ENCODE results near the gene SLC23A2. TPM values are rescaled to one million over a fixed set of nuclear protein-coding genes. Genes with fewer than 3 reads are reported as not detected.

Gene SLC23A2
- total RNA-seq, 1 experiment from 2014 or later = 14.6 TPM

DNA sequence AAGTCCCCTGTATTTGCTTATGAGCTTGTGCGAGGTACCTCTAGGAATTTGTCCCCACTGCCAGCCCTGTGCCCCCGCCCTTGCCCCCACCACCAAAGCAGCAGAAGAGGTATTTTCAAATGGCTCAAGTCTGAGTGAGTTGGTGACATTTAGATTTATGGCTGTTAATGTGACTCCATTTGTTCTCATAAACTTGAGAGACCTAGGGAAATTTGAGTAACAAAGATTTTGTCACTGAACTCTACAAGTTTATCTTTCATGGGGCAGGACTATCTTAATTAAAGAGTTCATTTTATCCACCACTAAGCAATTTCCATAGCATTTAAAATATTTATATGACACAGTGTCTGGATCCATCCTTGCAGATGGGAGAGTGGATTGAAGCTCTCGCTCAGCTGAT is 171.1 kb downstream of the SLC23A2 start:
- Histone ChIP-seq H3K36me3 (ENCODE audit: control insufficient read depth, insufficient read depth, low read length) (no peaks in the 10 kb centered on the region), H3K4me3 (ENCODE audit: low read depth in 2 of 2, low read length in 2 of 2) (no peak overlapping the region), H3K27ac (ENCODE audit: low read length) (no peak overlapping the region), H3K4me1 (ENCODE audit: control insufficient read depth, insufficient read depth, low read length) (no peaks in the 10 kb centered on the region), H3K27me3 (ENCODE audit: control insufficient read depth, insufficient read depth, low read length) (no peaks in the 10 kb centered on the region), H3K9me3 (ENCODE audit: control insufficient read depth, insufficient read depth, low read depth, low read length) (no peaks in the 10 kb centered on the region)
- TF ChIP-seq POLR2AphosphoS5 (IDR thresholded peaks at IDR 0.05; ENCODE audit: low read depth, low read length) (no peak), TCF7L2 (IDR thresholded peaks at IDR 0.05; ENCODE audit: low read depth, low read length) (no peak), SIN3A (IDR thresholded peaks at IDR 0.05; ENCODE audit: borderline replicate concordance, insufficient read depth, low read depth, low read length) (no peak), REST (IDR thresholded peaks at IDR 0.05; ENCODE audit: insufficient read depth in 1 of 2, low read depth in 2 of 2, low read length in 1 of 2) (no peak)
- TF ChIP-seq, protein P1, sequence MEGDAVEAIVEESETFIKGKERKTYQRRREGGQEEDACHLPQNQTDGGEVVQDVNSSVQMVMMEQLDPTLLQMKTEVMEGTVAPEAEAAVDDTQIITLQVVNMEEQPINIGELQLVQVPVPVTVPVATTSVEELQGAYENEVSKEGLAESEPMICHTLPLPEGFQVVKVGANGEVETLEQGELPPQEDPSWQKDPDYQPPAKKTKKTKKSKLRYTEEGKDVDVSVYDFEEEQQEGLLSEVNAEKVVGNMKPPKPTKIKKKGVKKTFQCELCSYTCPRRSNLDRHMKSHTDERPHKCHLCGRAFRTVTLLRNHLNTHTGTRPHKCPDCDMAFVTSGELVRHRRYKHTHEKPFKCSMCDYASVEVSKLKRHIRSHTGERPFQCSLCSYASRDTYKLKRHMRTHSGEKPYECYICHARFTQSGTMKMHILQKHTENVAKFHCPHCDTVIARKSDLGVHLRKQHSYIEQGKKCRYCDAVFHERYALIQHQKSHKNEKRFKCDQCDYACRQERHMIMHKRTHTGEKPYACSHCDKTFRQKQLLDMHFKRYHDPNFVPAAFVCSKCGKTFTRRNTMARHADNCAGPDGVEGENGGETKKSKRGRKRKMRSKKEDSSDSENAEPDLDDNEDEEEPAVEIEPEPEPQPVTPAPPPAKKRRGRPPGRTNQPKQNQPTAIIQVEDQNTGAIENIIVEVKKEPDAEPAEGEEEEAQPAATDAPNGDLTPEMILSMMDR (IDR thresholded peaks at IDR 0.05) = no peak
- ChIA-PET POLR2A (no interaction called here), CTCF (no interaction called here)
- no TSS peak for BruUV-seq (replicated peaks)
- DNase-seq (ENCODE audit: low read depth, low spot score) (no peak), ATAC-seq (no peak)
- in situ Hi-C loops (cut with HindIII; ENCODE audit: low pct_unique_long_range_greater_than_20kb, low sequenced_read_pairs) = no loop called here
- intact Hi-C loops (cut with micrococcal nuclease; ENCODE audit: unreplicated experiment) = no loop called here

DNA sequence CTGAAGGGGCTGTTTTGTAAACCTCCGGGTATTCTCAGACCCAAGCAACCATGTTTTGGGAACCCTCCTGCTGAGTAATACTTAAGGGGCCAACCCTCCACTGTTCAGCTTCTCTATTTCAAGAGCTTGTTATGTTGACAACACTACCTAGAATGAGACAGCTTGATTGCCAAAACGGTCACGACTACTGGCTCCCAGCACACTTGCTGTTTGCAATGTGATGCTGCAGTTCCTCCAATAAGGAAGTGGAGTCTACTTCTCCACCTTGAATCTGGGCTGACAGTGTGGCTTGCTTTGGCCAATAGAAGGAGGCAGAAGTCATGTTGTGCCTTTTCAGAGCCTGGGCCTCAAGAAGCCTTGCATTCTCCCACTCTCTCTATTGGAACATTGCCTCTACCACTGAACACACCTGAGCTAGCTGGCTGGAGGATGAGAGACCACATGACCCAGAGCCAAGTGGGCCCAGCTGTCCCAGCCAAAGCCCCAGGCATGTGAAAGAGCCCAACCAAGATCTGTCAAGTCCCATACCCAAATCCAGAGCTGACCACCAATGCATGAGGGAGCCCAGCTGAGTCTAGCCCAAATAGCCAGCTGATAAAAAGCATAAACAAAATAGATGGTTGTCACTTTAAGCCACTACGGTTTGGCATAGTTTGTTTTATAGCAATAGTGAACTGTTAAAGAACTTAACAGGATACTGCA is 171.6 kb downstream of the SLC23A2 start:
- Histone ChIP-seq H3K27me3 (ENCODE audit: control insufficient read depth, insufficient read depth, low read length) (no peaks in the 10 kb centered on the region; the same call in 1 of the 2 replicates), H3K36me3 (ENCODE audit: control insufficient read depth, insufficient read depth, low read length) (no peaks in the 10 kb centered on the region), H3K4me3 (ENCODE audit: low read depth in 2 of 2, low read length in 2 of 2) (no peak overlapping the region), H3K4me1 (ENCODE audit: control insufficient read depth, insufficient read depth, low read length) (no peaks in the 10 kb centered on the region), H3K27ac (ENCODE audit: low read length) (no peak overlapping the region), H3K9me3 (ENCODE audit: control insufficient read depth, insufficient read depth, low read depth, low read length) (no peaks in the 10 kb centered on the region)
- intact Hi-C loops (cut with micrococcal nuclease; ENCODE audit: unreplicated experiment) (no loop called here), in situ Hi-C loops (cut with HindIII; ENCODE audit: low pct_unique_long_range_greater_than_20kb, low sequenced_read_pairs) (no loop called here)
- ATAC-seq = no peak
- DNase-seq (ENCODE audit: low read depth, low spot score) = no peak
- BruUV-seq (replicated peaks) = no TSS peak
- no peak for TF ChIP-seq TCF7L2 (IDR thresholded peaks at IDR 0.05; ENCODE audit: low read depth, low read length)
- TF ChIP-seq POLR2AphosphoS5 (IDR thresholded peaks at IDR 0.05; ENCODE audit: low read depth, low read length) = no peak
- TF ChIP-seq, protein P1 (IDR thresholded peaks at IDR 0.05) = no peak
- no peak for TF ChIP-seq SIN3A (IDR thresholded peaks at IDR 0.05; ENCODE audit: borderline replicate concordance, insufficient read depth, low read depth, low read length)
- no peak for TF ChIP-seq REST (IDR thresholded peaks at IDR 0.05; ENCODE audit: insufficient read depth in 1 of 2, low read depth in 2 of 2, low read length in 1 of 2)
- POLR2A ChIA-PET = interaction anchor here (0.6 kb wide), 1 partner anchor 127 kb away, joined by 3 read pairs; no protein-coding TSS in a partner anchor
- CTCF ChIA-PET = no interaction called here

Data from Panc1 (cell line).